HepG2 (cell line): ENCODE measurements around the gene MAP4K3. TPM values are rescaled to one million over a fixed set of nuclear protein-coding genes. Genes with fewer than 3 reads are reported as not detected.

Experiments used
- ATAC-seq: fragments of 200-7000 bp; cut with Tn5 transposase; 3 replicates; pipeline ENCODE4 v1.9.1; 2020; ENCODE audit warnings: mild to moderate bottlenecking, moderate library complexity
- BruUV-seq: library from RNA; stranded (reverse); fragments of 400-500 nt; replicated peaks from 2 replicates; lab custom pipeline; 2021; lab: Mats Ljungman, UMichigan
- CTCF ChIA-PET: fragments of 300-600 bp; formaldehyde crosslinking; extraction: SDS; loops from one replicate; lab custom pipeline; 2021; ENCODE audit warnings: low total read pairs, inconsistent platforms, low intra/inter-chr PET ratio; lab: Yijun Ruan, JAX
- POLR2A ChIA-PET: fragments of 350-600 bp; sonication (Branson Sonifier 250); formaldehyde crosslinking; loops from one replicate; lab custom pipeline; 2020; ENCODE audit warnings: antibody characterized with exemption, inconsistent platforms; lab: Yijun Ruan, JAX
- DNase-seq: peaks from one replicate; pipeline ENCODE4 v3.0.0-alpha.2; 2015; ENCODE audit warnings: low spot score
- FAIRE-seq: peaks from 3 replicates; lab custom pipeline; 2011; peaks lifted over from hg19 to GRCh38; lab: Jason Lieb, UNC
- H2AFZ ChIP-seq: one replicate; pipeline ENCODE4 v1.6.1; 2011; ENCODE audit warnings: low read length, inconsistent platforms
- H3K27ac ChIP-seq: fragments of 300-600 bp; 3 replicates; pipeline ENCODE4 v1.8.0; 2011; ENCODE audit warnings: mixed run types, mild to moderate bottlenecking, mixed read lengths, low read length, inconsistent platforms; ENCODE audit not compliant: insufficient read depth; ENCODE audit errors: extremely low read length
- H3K27me3 ChIP-seq, 2 experiments: fragments of 200-600 bp in 1 of 2; 2 replicates in 1 of 2; 3 replicates in 1 of 2; pipeline versions ENCODE4 v1.6.0 to v1.8.0; 2011; ENCODE audit warnings: low read length in 2 of 2, mild to moderate bottlenecking in 2 of 2, moderate library complexity in 2 of 2, inconsistent platforms in 1 of 2; ENCODE audit not compliant: insufficient read depth in 2 of 2, control insufficient read depth in 1 of 2
- H3K36me3 ChIP-seq, 2 experiments: fragments of 200-600 bp in 1 of 2; replicated peaks in 1 of 2; 2 replicates in 1 of 2; 3 replicates in 1 of 2; pipeline versions ENCODE4 v1.5.1 to v1.8.0; 2011; ENCODE audit warnings: low read length in 2 of 2, inconsistent platforms in 1 of 2; ENCODE audit not compliant: insufficient read depth in 2 of 2, control insufficient read depth in 1 of 2
- H3K4me1 ChIP-seq: 2 replicates; pipeline ENCODE4 v1.5.1; 2012; ENCODE audit warnings: low read length, inconsistent platforms; ENCODE audit not compliant: insufficient read depth
- H3K4me2 ChIP-seq: 2 replicates; pipeline ENCODE4 v1.6.0; 2011; ENCODE audit warnings: low read depth, low read length, inconsistent platforms
- H3K4me3 ChIP-seq, 3 experiments: fragments of 200-600 bp in 1 of 3; sonication (generic), shearing (Covaris generic) in 1 of 3; replicated peaks in 1 of 3; 2 replicates each; pipeline ENCODE4 v1.5.1; 2011 to 2016; ENCODE audit warnings: low read length in 3 of 3, inconsistent platforms in 2 of 3, low read depth in 2 of 3, mild to moderate bottlenecking in 2 of 3, control low read depth in 1 of 3, mixed read lengths in 1 of 3; ENCODE audit not compliant: insufficient read depth in 1 of 3
- H3K79me2 ChIP-seq: one replicate; pipeline ENCODE4 v1.6.1; 2011; ENCODE audit warnings: low read length, inconsistent platforms; ENCODE audit not compliant: insufficient read depth
- H3K9ac ChIP-seq: 2 replicates; pipeline ENCODE4 v1.6.0; 2011; ENCODE audit warnings: mild to moderate bottlenecking, low read depth, low read length, inconsistent platforms; ENCODE audit not compliant: insufficient read depth
- H3K9me3 ChIP-seq: 2 replicates; pipeline ENCODE4 v1.5.1; 2012; ENCODE audit warnings: mild to moderate bottlenecking, low read length
- H4K20me1 ChIP-seq: 2 replicates; pipeline ENCODE4 v1.6.0; 2011; ENCODE audit warnings: inconsistent platforms, mild to moderate bottlenecking, low read length, moderate library complexity; ENCODE audit not compliant: insufficient read depth
- CENPBD1 ChIP-seq: sonication (generic); formaldehyde crosslinking; IDR thresholded peaks from 2 replicates; pipeline ENCODE4 v1.8.0; 2022; ENCODE audit warnings: missing genetic modification reagents, low read depth, mild to moderate bottlenecking, borderline replicate concordance
- KDM4B ChIP-seq: sonication (generic); formaldehyde crosslinking; IDR thresholded peaks from 2 replicates; pipeline ENCODE4 v1.4.0; 2020; ENCODE audit warnings: missing genetic modification reagents
- MED1 ChIP-seq: sonication (generic); formaldehyde crosslinking; IDR thresholded peaks from 2 replicates; pipeline ENCODE4 v1.4.0; 2020; ENCODE audit warnings: missing genetic modification reagents
- PAX8 ChIP-seq: sonication (generic); formaldehyde crosslinking; IDR thresholded peaks from 2 replicates; pipeline ENCODE4 v1.8.0; 2022; ENCODE audit warnings: mild to moderate bottlenecking, missing genetic modification reagents, borderline replicate concordance
- SIX1 ChIP-seq: sonication (generic); formaldehyde crosslinking; IDR thresholded peaks from 2 replicates; pipeline ENCODE4 v1.4.0; 2020; ENCODE audit warnings: missing genetic modification reagents, borderline replicate concordance
- SNAPC5 ChIP-seq: sonication (generic); formaldehyde crosslinking; IDR thresholded peaks from 2 replicates; pipeline ENCODE4 v1.8.1; 2023; ENCODE audit warnings: mild to moderate bottlenecking, missing genetic modification reagents, borderline replicate concordance
- TIGD3 ChIP-seq: sonication (generic); formaldehyde crosslinking; IDR thresholded peaks from 2 replicates; pipeline ENCODE4 v1.5.1; 2020; ENCODE audit warnings: mild to moderate bottlenecking, missing genetic modification reagents, borderline replicate concordance
- TRIM24 ChIP-seq: sonication (generic); formaldehyde crosslinking; IDR thresholded peaks from 2 replicates; pipeline ENCODE4 v1.8.0; 2022; ENCODE audit warnings: mild to moderate bottlenecking, missing genetic modification reagents
- ZBED4 ChIP-seq: sonication (generic); formaldehyde crosslinking; IDR thresholded peaks from 2 replicates; pipeline ENCODE4 v1.4.0; 2020; ENCODE audit warnings: missing genetic modification reagents, borderline replicate concordance
- ZNF17 ChIP-seq: sonication (generic); formaldehyde crosslinking; IDR thresholded peaks from 2 replicates; pipeline ENCODE4 v1.5.0; 2020; ENCODE audit warnings: mild to moderate bottlenecking, missing genetic modification reagents
- WGBS: methylation state at CpG from one replicate; pipeline ENCODE4 v1.1.6; 2017; ENCODE audit warnings: low lambda C conversion rate; 5-methylcytosine and 5-hydroxymethylcytosine counted together
- in situ Hi-C: cut with HindIII; loops from 2 replicates; pipeline ENCODE4 v1.10.0; 2017; ENCODE audit warnings: low pct_unique_long_range_greater_than_20kb; ENCODE audit not compliant: extremely low pct_ligation_motif_present
- intact Hi-C: fragments of 100-400 bp; cut with micrococcal nuclease; formaldehyde crosslinking; loops from one replicate; pipeline ENCODE4 v1.10.0; 2022; ENCODE audit not compliant: unreplicated experiment
- polyA plus RNA-seq, 8 experiments: library from polyadenylated mRNA; depleted of rRNA in 3 of 8; stranded (reverse) in 7 of 8; unstranded in 1 of 8; fragments of >200 nt; fragmentation: Illumina TruSeq in 4 of 8; extraction: Trizol in 4 of 8; gene quantifications; 2 replicates each; pipeline versions ENCODE4 v1.2.1 to v1.2.3, GENCODE V29; 2011 to 2016; ENCODE audit warnings: low read depth in 4 of 8, missing spikeins in 1 of 8, mixed read lengths in 1 of 8; ENCODE audit not compliant: insufficient read depth in 1 of 8
- total RNA-seq, 5 experiments: library from RNA; depleted of rRNA; stranded (reverse); fragments of >200 nt; fragmentation: Illumina TruSeq; extraction: Trizol; gene quantifications; 2 replicates each; pipeline ENCODE4 v1.2.3, GENCODE V29; 2016; ENCODE audit warnings: low read depth in 1 of 5

Gene MAP4K3
- total and polyA plus RNA-seq, 2 of the 13 experiments (the other 11 are each of a cell fraction or from before 2014, with no cell fraction given) = 45.9 to 53.2 TPM

GRCh38 chr2:39455826-39456225, 18.7 kb upstream of the MAP4K3 start:
- H2AFZ ChIP-seq = no peak overlapping the region
- H3K27ac ChIP-seq = no peak overlapping the region
- CTCF ChIA-PET = no interaction called here
- FAIRE-seq (no peak), DNase-seq (no peak), ATAC-seq (no peak)
- WGBS = 95% methylated on average over 2 of the region's 2 CpGs
- H3K4me3 ChIP-seq = no peak overlapping the region
- POLR2A ChIA-PET = no interaction called here
- H3K27me3 ChIP-seq = no peaks in the 10 kb centered on the region
- peaks cover 4 to 11% of the 10 kb centered on the region in 2 experiments for H3K36me3 ChIP-seq
- no peaks in the 10 kb centered on the region for H3K79me2 ChIP-seq
- H4K20me1 ChIP-seq = no peaks in the 10 kb centered on the region
- H3K4me2 ChIP-seq = no peak overlapping the region
- H3K9ac ChIP-seq = no peak overlapping the region
- in situ Hi-C loops (no loop called here), intact Hi-C loops (no loop called here)
- peaks cover 7% of the 10 kb centered on the region for H3K4me1 ChIP-seq
- BruUV-seq = no TSS peak
- TF ChIP-seq ZNF17 (no peak), KDM4B (CRISPR knock-in tag) (no peak), SNAPC5 (CRISPR knock-in tag) (no peak), TIGD3 (CRISPR knock-in tag) (no peak), MED1 (CRISPR knock-in tag) (no peak), SIX1 (CRISPR knock-in tag) (no peak), PAX8 (CRISPR knock-in tag) (no peak), CENPBD1 (CRISPR knock-in tag) (no peak), ZBED4 (CRISPR knock-in tag) (no peak), TRIM24 (CRISPR knock-in tag) (no peak)
- no peaks in the 10 kb centered on the region for H3K9me3 ChIP-seq
